IMR-90 (cell line): ENCODE data around the gene DERL3.

Experiments used
- CHD1 ChIP-seq: IDR thresholded peaks from 2 replicates; pipeline ENCODE4 v1.6.1; 2012; ENCODE audit warnings: low read depth, low read length, improper control_type of control experiment
- CTCF ChIP-seq: conservative IDR thresholded peaks from 2 replicates; pipeline ENCODE4 v1.5.1; 2012; ENCODE audit warnings: mild to moderate bottlenecking, low read depth, low read length, improper control_type of control experiment
- ELK1 ChIP-seq: fragments of 150-350 bp; IDR thresholded peaks from 2 replicates; pipeline ENCODE4 v1.6.1; 2016; ENCODE audit warnings: low read depth, mild to moderate bottlenecking, low read length, moderate library complexity, borderline replicate concordance
- FOS ChIP-seq: fragments of 150-350 bp; IDR thresholded peaks from 2 replicates; pipeline ENCODE4 v1.6.1; 2016; ENCODE audit warnings: low read depth, low read length
- MAFK ChIP-seq: IDR thresholded peaks from 2 replicates; pipeline ENCODE4 v1.6.1; 2012; ENCODE audit warnings: low read depth, low read length, improper control_type of control experiment
- MAZ ChIP-seq: IDR thresholded peaks from 2 replicates; pipeline ENCODE4 v1.6.1; 2012; ENCODE audit warnings: low read depth, mild to moderate bottlenecking, low read length, improper control_type of control experiment, moderate library complexity, borderline replicate concordance
- MXI1 ChIP-seq: IDR thresholded peaks from 2 replicates; pipeline ENCODE4 v1.6.1; 2012; ENCODE audit warnings: low read depth, mild to moderate bottlenecking, low read length, moderate library complexity, borderline replicate concordance
- NFE2L2 ChIP-seq: fragments of 150-350 bp; IDR thresholded peaks from 2 replicates; pipeline ENCODE4 v1.6.1; 2016; ENCODE audit warnings: low read depth, mild to moderate bottlenecking, low read length
- POLR2A ChIP-seq: IDR thresholded peaks from 2 replicates; pipeline ENCODE4 v1.6.1; 2012; ENCODE audit warnings: mild to moderate bottlenecking, low read depth, low read length
- RAD21 ChIP-seq: IDR thresholded peaks from 2 replicates; pipeline ENCODE4 v1.6.1; 2012; ENCODE audit warnings: low read length, improper control_type of control experiment
- RCOR1 ChIP-seq: IDR thresholded peaks from 2 replicates; pipeline ENCODE4 v1.6.1; 2012; ENCODE audit warnings: mild to moderate bottlenecking, low read length, improper control_type of control experiment; ENCODE audit not compliant: insufficient replicate concordance
- SMC3 ChIP-seq: fragments of 150-350 bp; IDR thresholded peaks from 2 replicates; pipeline ENCODE4 v1.6.1; 2016; ENCODE audit warnings: low read depth, mild to moderate bottlenecking, antibody characterized with exemption, low read length, moderate library complexity
- USF2 ChIP-seq: fragments of 150-350 bp; IDR thresholded peaks from 2 replicates; pipeline ENCODE4 v1.6.1; 2017; ENCODE audit warnings: mild to moderate bottlenecking, antibody characterized with exemption, low read length, low read depth

GRCh38 chr22:23804781-23805291 lies 34.0 kb downstream of the DERL3 start:
- TF ChIP-seq CTCF = no peak
- no peak for TF ChIP-seq USF2
- no peak for TF ChIP-seq NFE2L2
- no peak for TF ChIP-seq ELK1
- TF ChIP-seq POLR2A = no peak
- TF ChIP-seq MXI1 = no peak
- no peak for TF ChIP-seq MAZ
- TF ChIP-seq CHD1 = no peak
- no peak for TF ChIP-seq FOS
- TF ChIP-seq MAFK = no peak
- no peak for TF ChIP-seq SMC3
- no peak for TF ChIP-seq RAD21
- TF ChIP-seq RCOR1 = no peak
